Measurements from ENCODE around the gene LDHD.
A peak's percentile ranks its signal among the peaks of the same experiment; 100 is the strongest.

The LDHD gene

DNA sequence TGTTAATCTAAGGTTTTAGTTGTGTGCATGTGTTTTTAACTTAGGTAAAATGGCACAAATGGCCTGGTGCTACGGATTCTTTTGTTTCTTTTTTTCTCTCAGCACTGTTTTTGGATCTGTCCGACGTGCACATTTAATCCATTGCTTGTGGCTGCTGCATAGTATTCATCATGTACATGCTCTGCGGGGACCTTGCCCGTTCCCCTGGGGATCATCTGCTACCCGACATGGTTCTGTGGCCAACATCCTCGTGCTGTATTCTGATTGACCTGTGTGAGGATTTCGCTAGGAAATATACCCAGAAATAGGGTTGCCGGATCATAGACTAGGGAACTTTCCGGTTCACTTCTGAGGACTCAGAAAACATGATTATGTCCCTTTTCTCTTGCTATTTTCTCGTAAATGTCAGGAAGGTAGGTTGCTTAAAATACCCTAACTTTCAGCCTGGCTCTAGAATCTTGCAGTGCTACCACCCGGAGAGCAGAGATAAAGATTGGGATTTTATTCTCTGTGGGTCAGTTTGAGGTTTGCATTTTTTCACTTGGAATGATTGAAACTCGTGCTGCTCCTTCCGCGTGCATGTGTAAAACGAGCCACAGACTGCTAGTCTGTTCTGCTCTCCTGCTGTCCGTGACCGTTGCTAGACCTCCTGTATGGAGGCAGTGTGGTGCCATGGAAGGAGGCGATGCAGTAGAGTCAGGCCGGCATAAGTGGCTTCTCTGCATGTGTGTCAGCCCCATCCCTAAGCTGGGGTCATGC, 42.9 kb downstream of the LDHD start:
- Histone ChIP-seq H3K4me1 (ENCODE audit: insufficient read depth, low read length) (peaks cover 12% of the 10 kb centered on the region; the same call in 1 of the 2 replicates), H3K4me3 (ENCODE audit: low read length) (no peak overlapping the region), H3K9ac (ENCODE audit: low read depth, low read length) (no peak overlapping the region), H3K9me3 (ENCODE audit: insufficient read depth, low read depth, low read length) (no peaks in the 10 kb centered on the region), H3K27me3 (ENCODE audit: insufficient read depth, low read length) (no peaks in the 10 kb centered on the region), H3K27ac (ENCODE audit: low read length) (no peak overlapping the region), H3K36me3 (ENCODE audit: insufficient read depth, low read depth, low read length) (no peaks in the 10 kb centered on the region)

DNA sequence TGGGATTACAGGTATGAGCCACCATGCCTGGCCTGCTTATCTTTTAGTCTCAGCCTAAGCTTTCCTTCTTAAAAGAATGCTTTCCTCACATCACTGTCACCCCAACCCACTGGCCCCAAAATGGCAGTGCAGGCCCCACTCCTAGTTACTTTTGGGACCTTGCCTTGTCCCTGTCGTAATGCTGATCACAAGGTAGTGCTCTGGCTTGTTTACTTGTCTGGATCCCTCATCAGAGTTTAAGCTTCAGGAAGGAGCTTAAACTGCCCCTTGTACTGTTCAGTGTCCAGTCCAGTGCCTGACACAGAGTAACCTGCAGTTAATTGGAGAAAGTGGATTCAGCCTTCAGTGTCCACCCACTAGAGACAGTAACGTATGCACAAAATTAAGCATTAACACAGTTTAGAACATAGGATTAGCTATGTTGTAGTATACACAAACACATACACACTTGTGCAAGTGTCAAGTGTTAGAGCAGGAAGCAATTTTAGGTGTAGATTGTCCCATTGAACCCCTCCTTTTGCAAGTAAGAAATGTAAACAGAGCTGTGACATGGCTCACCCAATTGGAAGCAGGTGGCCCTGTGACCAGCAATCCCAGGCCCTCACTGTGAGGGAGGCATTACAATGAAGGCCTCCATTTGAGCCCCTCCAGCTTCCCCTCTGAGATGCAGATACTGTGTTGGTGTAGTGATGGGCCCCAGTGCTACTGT, 44.2 kb downstream of the LDHD start:
- H3K4me1 ChIP-seq (ENCODE audit: insufficient read depth, low read length) = peaks cover 12% of the 10 kb centered on the region; the same call in 1 of the 2 replicates
- no peaks in the 10 kb centered on the region for H3K27me3 ChIP-seq (ENCODE audit: insufficient read depth, low read length)
- H3K4me3 ChIP-seq (ENCODE audit: low read length) = no peak overlapping the region
- H3K27ac ChIP-seq (ENCODE audit: low read length) = no peak overlapping the region
- H3K9ac ChIP-seq (ENCODE audit: low read depth, low read length) = no peak overlapping the region
- H3K9me3 ChIP-seq (ENCODE audit: insufficient read depth, low read depth, low read length) = no peaks in the 10 kb centered on the region
- H3K36me3 ChIP-seq (ENCODE audit: insufficient read depth, low read depth, low read length) = no peaks in the 10 kb centered on the region

DNA sequence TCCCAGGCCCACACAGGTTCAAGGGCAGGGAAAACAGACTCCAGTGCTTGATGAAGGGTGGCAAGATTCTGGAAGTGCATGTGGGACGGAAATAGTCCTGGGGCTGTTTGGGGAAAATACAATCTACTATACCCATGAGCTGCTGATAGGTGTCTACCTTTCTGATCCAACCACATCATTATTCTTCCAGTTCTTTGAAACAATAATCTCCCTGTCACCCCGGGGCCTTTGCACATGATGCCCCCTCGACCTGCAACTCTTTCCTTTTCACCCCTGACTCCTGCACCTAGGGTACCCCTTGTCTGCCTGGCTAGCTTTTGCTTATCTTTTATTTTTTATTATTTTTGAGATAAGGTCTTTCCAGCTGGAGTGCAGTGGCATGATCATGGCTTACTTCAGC, 45.0 kb downstream of the LDHD start:
- Histone ChIP-seq H3K27me3 (ENCODE audit: insufficient read depth, low read length) (no peaks in the 10 kb centered on the region), H3K27ac (ENCODE audit: low read length) (no peak overlapping the region), H3K4me1 (ENCODE audit: insufficient read depth, low read length) (peaks cover 12% of the 10 kb centered on the region; the same call in 1 of the 2 replicates), H3K36me3 (ENCODE audit: insufficient read depth, low read depth, low read length) (no peaks in the 10 kb centered on the region), H3K4me3 (ENCODE audit: low read length) (no peak overlapping the region), H3K9ac (ENCODE audit: low read depth, low read length) (no peak overlapping the region), H3K9me3 (ENCODE audit: insufficient read depth, low read depth, low read length) (no peaks in the 10 kb centered on the region)

DNA sequence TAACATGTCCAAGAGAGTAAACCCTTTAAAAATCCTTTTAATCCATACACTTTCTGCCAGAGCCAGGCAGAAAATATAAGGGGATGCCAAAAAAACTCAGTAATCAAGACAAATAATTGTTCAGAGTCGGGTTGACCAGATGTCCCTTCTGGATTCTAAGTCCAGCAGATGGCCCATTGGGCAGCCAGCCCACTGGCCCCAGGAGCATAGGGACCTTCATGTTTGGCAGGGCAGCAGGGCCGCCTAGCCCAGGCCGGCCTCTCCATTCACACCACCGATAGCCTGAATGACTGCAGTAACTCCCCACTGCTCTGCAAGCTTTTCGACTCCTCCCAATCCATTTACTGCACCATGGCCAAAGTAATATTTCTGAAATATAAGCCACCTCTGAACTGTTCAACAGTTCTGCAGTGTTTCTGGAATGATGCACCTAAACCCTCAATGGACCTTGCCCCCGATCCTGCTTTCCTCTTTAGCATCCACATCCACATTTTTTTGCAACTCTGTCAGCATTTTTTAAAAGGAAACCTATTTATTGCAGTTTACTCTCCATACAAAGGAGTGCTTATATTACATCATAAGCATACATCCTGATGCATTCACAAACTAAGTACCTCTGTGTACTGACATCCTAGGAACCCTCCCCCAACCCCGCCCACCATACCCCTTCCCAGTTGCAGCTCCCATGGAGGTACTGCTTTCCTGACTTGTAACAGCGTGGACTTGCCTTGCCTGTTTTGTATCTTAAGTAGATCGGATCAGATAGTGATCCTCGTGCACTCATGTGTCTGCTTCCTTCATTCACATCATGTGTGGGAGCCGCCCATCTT, 46.4 kb downstream of the LDHD start:
- Histone ChIP-seq H3K4me3 (ENCODE audit: low read length) (no peak overlapping the region), H3K9ac (ENCODE audit: low read depth, low read length) (no peak overlapping the region), H3K27me3 (ENCODE audit: insufficient read depth, low read length) (no peaks in the 10 kb centered on the region), H3K36me3 (ENCODE audit: insufficient read depth, low read depth, low read length) (no peaks in the 10 kb centered on the region), H3K4me1 (ENCODE audit: insufficient read depth, low read length) (peaks cover 12% of the 10 kb centered on the region; the same call in 1 of the 2 replicates), H3K9me3 (ENCODE audit: insufficient read depth, low read depth, low read length) (no peaks in the 10 kb centered on the region), H3K27ac (ENCODE audit: low read length) (no peak overlapping the region)

DNA sequence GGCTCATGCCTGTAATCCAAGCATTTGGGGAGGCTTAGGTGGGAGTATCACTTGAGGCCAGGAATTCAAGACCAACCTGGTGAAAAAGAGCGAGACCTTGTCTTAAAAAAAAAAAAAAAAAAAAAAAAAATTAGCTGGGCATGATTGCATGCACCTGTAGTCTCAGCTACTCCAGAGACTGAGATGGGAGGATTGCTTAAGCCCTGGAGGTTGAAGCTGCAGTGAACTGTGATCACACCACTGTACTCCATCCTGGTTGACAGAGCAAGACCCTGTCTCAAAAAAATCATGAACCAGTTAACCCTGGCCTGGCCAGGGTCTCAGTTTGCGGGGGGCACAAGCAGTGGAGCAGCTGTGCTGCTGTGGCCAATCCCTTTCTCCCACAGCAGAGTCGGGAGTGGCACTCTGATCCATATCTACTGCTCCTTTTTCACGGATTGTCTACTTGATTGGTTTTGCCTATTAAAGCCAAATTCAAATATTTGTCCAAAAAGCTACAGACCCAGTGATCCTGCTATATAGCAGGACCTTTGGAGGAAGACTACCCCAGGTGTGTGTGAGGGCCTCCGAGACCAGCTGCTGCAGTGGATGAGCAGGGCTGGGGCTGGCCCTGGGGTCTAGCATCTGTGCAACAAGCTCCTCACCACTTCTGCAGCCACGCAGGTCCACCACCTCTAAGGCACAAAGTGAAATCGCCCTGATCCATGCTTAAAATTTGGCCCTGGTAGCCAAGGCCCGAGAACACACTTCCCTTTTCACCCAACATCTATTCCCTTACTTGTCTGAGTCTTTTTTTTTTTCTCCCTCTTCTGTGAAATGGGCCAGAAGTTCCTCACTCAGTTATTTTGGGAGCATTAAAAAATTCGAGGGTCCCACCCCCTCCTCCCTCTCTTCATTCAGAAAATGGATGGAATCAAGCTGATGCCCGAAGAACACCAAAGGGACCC, 48.2 kb downstream of the LDHD start:
- Histone ChIP-seq H3K4me3 (ENCODE audit: low read length) (no peak overlapping the region), H3K36me3 (ENCODE audit: insufficient read depth, low read depth, low read length) (no peaks in the 10 kb centered on the region), H3K27me3 (ENCODE audit: insufficient read depth, low read length) (no peaks in the 10 kb centered on the region), H3K27ac (ENCODE audit: low read length) (no peak overlapping the region), H3K9me3 (ENCODE audit: insufficient read depth, low read depth, low read length) (no peaks in the 10 kb centered on the region), H3K4me1 (ENCODE audit: insufficient read depth, low read length) (peaks cover 5% of the 10 kb centered on the region; the same call in 1 of the 2 replicates), H3K9ac (ENCODE audit: low read depth, low read length) (no peak overlapping the region)

DNA sequence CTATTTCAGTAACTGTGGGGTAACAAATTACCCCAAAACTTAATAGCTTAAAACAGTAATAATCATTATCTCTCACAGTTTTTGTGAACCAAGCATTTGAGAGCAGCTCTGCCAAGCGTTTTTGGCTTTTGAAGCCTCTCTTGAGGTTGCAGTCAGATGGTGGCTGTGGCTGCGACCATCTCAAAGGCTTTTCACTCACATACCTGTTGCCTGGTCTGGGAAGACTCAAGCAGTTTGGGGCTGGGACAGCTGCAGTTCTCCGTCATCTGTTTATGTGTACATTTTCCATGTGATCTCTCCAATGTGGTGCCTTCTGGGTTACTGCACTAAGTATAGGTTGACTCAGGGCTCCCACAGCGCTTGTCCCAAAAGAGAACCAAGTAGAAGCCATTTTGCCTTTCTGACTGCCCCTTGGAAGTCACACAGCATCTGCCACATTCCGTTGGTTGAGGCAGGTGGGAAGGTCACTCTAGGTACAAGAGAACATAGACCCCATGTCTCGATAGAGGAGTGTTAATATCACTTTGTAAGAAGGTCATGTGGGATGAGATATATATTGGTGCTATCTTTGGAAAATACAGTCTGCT, 49.6 kb downstream of the LDHD start:
- H3K27ac ChIP-seq (ENCODE audit: low read length) = no peak overlapping the region
- H3K36me3 ChIP-seq (ENCODE audit: insufficient read depth, low read depth, low read length) = no peaks in the 10 kb centered on the region
- H3K4me1 ChIP-seq (ENCODE audit: insufficient read depth, low read length) = peaks cover 5% of the 10 kb centered on the region; the same call in 1 of the 2 replicates
- H3K27me3 ChIP-seq (ENCODE audit: insufficient read depth, low read length) = no peaks in the 10 kb centered on the region
- no peaks in the 10 kb centered on the region for H3K9me3 ChIP-seq (ENCODE audit: insufficient read depth, low read depth, low read length)
- no peak overlapping the region for H3K4me3 ChIP-seq (ENCODE audit: low read length)
- no peak overlapping the region for H3K9ac ChIP-seq (ENCODE audit: low read depth, low read length)

DNA sequence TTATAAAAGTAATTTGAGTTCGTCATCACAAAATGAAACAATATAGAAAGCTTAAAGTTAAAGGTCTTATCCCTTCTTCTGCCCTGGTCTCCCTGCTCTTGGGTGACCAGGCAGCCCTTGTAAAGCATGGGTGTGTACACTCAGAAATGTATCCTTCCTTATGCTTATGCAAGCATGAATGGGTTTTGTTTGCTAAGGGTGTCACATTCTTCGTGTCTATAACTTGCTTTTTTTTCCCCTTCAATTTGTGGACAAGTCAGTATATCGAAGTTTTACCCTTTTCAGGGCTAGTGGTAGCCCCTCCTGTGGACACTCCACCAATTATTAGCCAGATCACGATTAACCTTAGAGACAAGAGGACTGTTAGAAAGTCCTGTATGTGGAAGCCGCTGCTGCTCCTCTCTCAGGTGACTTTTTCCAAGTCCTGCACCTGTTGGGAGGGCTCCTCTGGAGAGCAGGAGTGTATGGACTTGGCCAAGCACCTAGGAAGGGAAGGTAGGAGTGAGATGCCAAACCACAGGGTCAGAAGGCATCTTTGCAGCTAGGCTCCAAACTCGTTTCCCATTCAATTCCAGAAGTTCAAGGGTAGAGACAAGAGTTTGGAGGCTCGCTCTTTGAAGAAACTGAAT, 50.9 kb downstream of the LDHD start:
- Histone ChIP-seq H3K9ac (ENCODE audit: low read depth, low read length) (no peak overlapping the region), H3K27me3 (ENCODE audit: insufficient read depth, low read length) (no peaks in the 10 kb centered on the region), H3K27ac (ENCODE audit: low read length) (no peak overlapping the region), H3K4me1 (ENCODE audit: insufficient read depth, low read length) (peaks cover 5% of the 10 kb centered on the region; the same call in 1 of the 2 replicates), H3K36me3 (ENCODE audit: insufficient read depth, low read depth, low read length) (no peaks in the 10 kb centered on the region), H3K4me3 (ENCODE audit: low read length) (no peak overlapping the region), H3K9me3 (ENCODE audit: insufficient read depth, low read depth, low read length) (no peaks in the 10 kb centered on the region)

DNA sequence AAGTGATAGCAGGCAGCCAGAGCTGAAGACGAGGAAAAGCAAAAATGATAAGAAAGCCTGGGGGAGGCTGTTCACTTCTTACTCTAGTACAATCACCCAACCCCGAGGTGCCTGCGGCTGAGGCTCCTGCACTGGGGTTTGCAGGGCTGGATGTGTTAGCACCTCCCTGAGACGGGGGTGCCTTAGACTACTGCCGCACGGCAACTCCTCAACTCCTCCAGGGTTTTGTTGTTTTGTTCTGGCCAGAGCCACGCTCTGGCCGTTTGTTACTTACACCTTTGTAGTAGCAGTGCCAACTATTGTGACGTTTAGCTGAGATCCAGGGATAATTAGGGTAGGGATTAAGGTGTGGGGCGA, 51.5 kb downstream of the LDHD start:
- Histone ChIP-seq H3K27ac (ENCODE audit: low read length) (no peak overlapping the region), H3K4me3 (ENCODE audit: low read length) (no peak overlapping the region), H3K36me3 (ENCODE audit: insufficient read depth, low read depth, low read length) (no peaks in the 10 kb centered on the region), H3K9ac (ENCODE audit: low read depth, low read length) (no peak overlapping the region), H3K9me3 (ENCODE audit: insufficient read depth, low read depth, low read length) (no peaks in the 10 kb centered on the region), H3K4me1 (ENCODE audit: insufficient read depth, low read length) (peaks cover 5% of the 10 kb centered on the region; the same call in 1 of the 2 replicates), H3K27me3 (ENCODE audit: insufficient read depth, low read length) (no peaks in the 10 kb centered on the region)

DNA sequence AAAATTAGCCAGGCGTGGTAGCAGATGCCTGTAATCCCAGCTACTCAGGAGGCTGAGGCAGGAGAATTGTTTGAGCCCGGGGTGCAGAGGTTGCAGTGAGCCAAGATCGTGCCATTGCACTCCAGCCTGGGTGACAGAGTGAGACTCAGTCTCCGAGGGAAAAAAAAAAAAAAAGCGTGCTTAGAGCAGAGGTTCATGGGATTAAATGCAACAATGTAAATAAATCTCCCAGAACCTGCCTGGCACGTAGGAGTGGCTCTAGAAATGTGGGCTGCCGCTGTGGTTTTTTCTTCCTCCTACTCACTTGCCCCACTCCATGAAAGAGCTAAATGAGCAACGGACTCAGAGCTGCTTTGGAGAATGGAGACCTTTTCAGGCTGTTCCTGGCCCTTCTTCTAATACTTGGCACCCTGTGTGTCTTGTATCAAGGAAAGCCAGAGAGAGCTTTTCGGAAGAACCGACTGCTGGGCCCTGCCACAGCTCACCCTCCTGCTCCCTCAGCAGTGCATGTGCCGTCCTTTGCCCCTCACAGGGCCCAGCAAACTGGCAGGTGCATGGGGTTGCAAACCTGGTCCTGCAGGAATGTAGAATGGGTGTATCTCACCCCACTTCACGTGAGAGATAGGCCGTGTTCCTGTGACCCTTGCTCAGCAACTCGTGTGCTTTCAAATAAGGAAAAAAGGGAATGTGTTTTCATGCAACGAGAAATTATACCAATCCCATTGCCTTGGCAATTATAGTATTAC, 52.0 kb downstream of the LDHD start:
- H3K36me3 ChIP-seq (ENCODE audit: insufficient read depth, low read depth, low read length) = no peaks in the 10 kb centered on the region

DNA sequence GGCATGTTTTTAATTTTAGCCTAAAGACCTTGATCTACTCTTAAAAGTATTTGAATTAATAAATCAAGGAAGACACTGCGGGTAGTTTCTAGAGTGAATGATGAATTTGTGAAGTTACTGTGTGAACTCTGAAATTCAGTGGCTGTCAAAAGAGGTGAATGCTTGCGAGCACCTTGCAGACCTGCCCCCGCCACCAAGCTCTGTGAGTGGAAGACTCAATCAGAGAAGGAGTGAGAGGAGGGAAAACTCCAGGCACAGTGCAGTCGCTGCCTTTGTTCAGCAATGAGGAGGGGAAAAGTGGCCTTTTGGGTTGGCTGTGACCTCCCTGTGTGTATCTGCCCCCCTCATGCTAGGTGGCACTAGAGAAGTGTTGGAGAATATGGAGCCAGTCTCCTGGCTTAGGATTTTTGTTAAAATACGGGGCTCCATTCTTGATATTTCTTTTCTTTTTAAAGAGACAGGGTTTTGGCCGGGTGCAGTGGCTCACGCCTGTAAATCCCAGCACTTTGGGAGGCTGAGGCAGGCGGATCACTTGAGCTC, 53.0 kb downstream of the LDHD start:
- peaks cover 7% of the 10 kb centered on the region; the same call in 1 of the 2 replicates for H3K4me1 ChIP-seq (ENCODE audit: insufficient read depth, low read length)
- H3K27ac ChIP-seq (ENCODE audit: low read length) = no peak overlapping the region
- H3K36me3 ChIP-seq (ENCODE audit: insufficient read depth, low read depth, low read length) = no peaks in the 10 kb centered on the region
- H3K9me3 ChIP-seq (ENCODE audit: insufficient read depth, low read depth, low read length) = no peaks in the 10 kb centered on the region
- H3K9ac ChIP-seq (ENCODE audit: low read depth, low read length) = 0 out of 2 replicates have a peak overlapping the region, but pooled peaks have one; percentile 11
- no peaks in the 10 kb centered on the region for H3K27me3 ChIP-seq (ENCODE audit: insufficient read depth, low read length)
- H3K4me3 ChIP-seq (ENCODE audit: low read length) = no peak overlapping the region

More for the DNA sequence above, 52.0 kb downstream of the LDHD start:
- H3K4me3 ChIP-seq (ENCODE audit: low read length) = no peak overlapping the region
- H3K9me3 ChIP-seq (ENCODE audit: insufficient read depth, low read depth, low read length) = no peaks in the 10 kb centered on the region
- no peaks in the 10 kb centered on the region for H3K27me3 ChIP-seq (ENCODE audit: insufficient read depth, low read length)
- peaks cover 5% of the 10 kb centered on the region; the same call in 1 of the 2 replicates for H3K4me1 ChIP-seq (ENCODE audit: insufficient read depth, low read length)
- no peak overlapping the region for H3K9ac ChIP-seq (ENCODE audit: low read depth, low read length)
- no peak overlapping the region for H3K27ac ChIP-seq (ENCODE audit: low read length)
